CD8-positive, alpha-beta memory T cell (primary cell): ENCODE measurements around the gene LNX1. TPM values are rescaled to one million over a fixed set of nuclear protein-coding genes. Genes with fewer than 3 reads are reported as not detected.

Source experiments
- CTCF ChIA-PET: fragments of 350-600 bp; sonication (Branson Sonifier 250); formaldehyde crosslinking; loops from one replicate; lab custom pipeline; 2021; ENCODE audit warnings: antibody characterized with exemption; lab: Charles Lee
- POLR2A ChIA-PET: fragments of 350-600 bp; sonication (Branson Sonifier 250); formaldehyde crosslinking; loops from one replicate; lab custom pipeline; 2021; ENCODE audit warnings: antibody characterized with exemption; lab: Charles Lee
- DNase-seq, 5 donors: peaks; one replicate each; pipeline versions ENCODE4 v3.0.0 to v3.0.0-alpha.2; 2020 to 2022; ENCODE audit warnings: mixed read lengths in 1 of 5
- H3K27ac ChIP-seq: one replicate; pipeline ENCODE4 v1.7.0; 2013; ENCODE audit warnings: low read depth, mild to moderate bottlenecking, low read length, moderate library complexity
- H3K27me3 ChIP-seq: 2 replicates; pipeline ENCODE4 v1.7.0; 2013; ENCODE audit warnings: low read length, mild to moderate bottlenecking; ENCODE audit not compliant: insufficient read depth, poor library complexity, severe bottlenecking
- H3K36me3 ChIP-seq: 2 replicates; pipeline ENCODE4 v1.7.0; 2013; ENCODE audit warnings: mild to moderate bottlenecking, low read length, moderate library complexity; ENCODE audit not compliant: insufficient read depth
- H3K4me1 ChIP-seq: 2 replicates; pipeline ENCODE4 v1.7.0; 2013; ENCODE audit warnings: mild to moderate bottlenecking, low read length, moderate library complexity; ENCODE audit not compliant: insufficient read depth
- H3K4me3 ChIP-seq: 2 replicates; pipeline ENCODE4 v1.7.0; 2013; ENCODE audit warnings: mild to moderate bottlenecking, low read length
- H3K9me3 ChIP-seq: 2 replicates; pipeline ENCODE4 v1.7.0; 2013; ENCODE audit warnings: mild to moderate bottlenecking, low read length
- H3K27ac Mint-ChIP-seq, 8 donors: one replicate each; pipeline ENCODE4 v1.8.0; 2020 to 2021; ENCODE audit warnings: mixed read lengths in 8 of 8, mild to moderate bottlenecking in 6 of 8, inconsistent platforms in 3 of 8, moderate library complexity in 3 of 8
- H3K27me3 Mint-ChIP-seq, 2 donors: one replicate each; pipeline ENCODE4 v1.8.0; 2020 to 2021; ENCODE audit warnings: mixed read lengths in 2 of 2, mild to moderate bottlenecking in 1 of 2, moderate library complexity in 1 of 2
- H3K36me3 Mint-ChIP-seq, 3 donors: one replicate each; pipeline ENCODE4 v1.8.0; 2020 to 2021; ENCODE audit warnings: mixed read lengths in 3 of 3, inconsistent platforms in 1 of 3, mild to moderate bottlenecking in 1 of 3
- H3K4me1 Mint-ChIP-seq, 3 donors: one replicate each; pipeline ENCODE4 v1.8.0; 2020 to 2021; ENCODE audit warnings: mixed read lengths in 3 of 3, inconsistent platforms in 1 of 3, mild to moderate bottlenecking in 1 of 3
- H3K4me3 Mint-ChIP-seq, 7 donors: one replicate each; pipeline ENCODE4 v1.8.0; 2020 to 2021; ENCODE audit warnings: mixed read lengths in 7 of 7, mild to moderate bottlenecking in 6 of 7, moderate library complexity in 4 of 7, inconsistent platforms in 2 of 7
- H3K9me3 Mint-ChIP-seq, 5 donors: one replicate each; pipeline ENCODE4 v1.8.0; 2020 to 2022; ENCODE audit warnings: mixed read lengths in 5 of 5, mild to moderate bottlenecking in 3 of 5, moderate library complexity in 2 of 5, inconsistent platforms in 1 of 5
- polyA plus RNA-seq: library from polyadenylated mRNA; unstranded; fragments of 300-500 nt; fragmentation: Illumina TruSeq; gene quantifications from one replicate; pipeline ENCODE4 v1.2.3, GENCODE V29; 2021
- total RNA-seq, 2 experiments: library from RNA; stranded (reverse); gene quantifications; one replicate each; pipeline ENCODE4 v1.2.3, GENCODE V29; 2021

LNX1 gene
- total and polyA plus RNA-seq, 3 experiments from 2014 or later, result 0.30 TPM; not detected in 2

GRCh38 chr4:53589511-53589910, 1.8 kb downstream of the LNX1 start:
- H3K27ac Mint-ChIP-seq, result no peak overlapping the region
- H3K36me3 Mint-ChIP-seq, result no peaks in the 10 kb centered on the region
- Histone ChIP-seq H3K4me3 (no peak overlapping the region), H3K27me3 (no peaks in the 10 kb centered on the region), H3K9me3 (no peaks in the 10 kb centered on the region), H3K27ac (no peak overlapping the region), H3K36me3 (no peaks in the 10 kb centered on the region), H3K4me1 (no peaks in the 10 kb centered on the region)
- H3K4me3 Mint-ChIP-seq, result no peak overlapping the region
- H3K27me3 Mint-ChIP-seq, result peaks cover 15 to 52% of the 10 kb centered on the region in 2 donors
- POLR2A ChIA-PET, result no interaction called here
- peaks cover 5 to 12% (median 12%) of the 10 kb centered on the region in 3 donors for H3K4me1 Mint-ChIP-seq
- no peak for DNase-seq
- peaks cover 0 to 2% (median 0%) of the 10 kb centered on the region in 5 donors for H3K9me3 Mint-ChIP-seq
- CTCF ChIA-PET, result no interaction called here

DNA sequence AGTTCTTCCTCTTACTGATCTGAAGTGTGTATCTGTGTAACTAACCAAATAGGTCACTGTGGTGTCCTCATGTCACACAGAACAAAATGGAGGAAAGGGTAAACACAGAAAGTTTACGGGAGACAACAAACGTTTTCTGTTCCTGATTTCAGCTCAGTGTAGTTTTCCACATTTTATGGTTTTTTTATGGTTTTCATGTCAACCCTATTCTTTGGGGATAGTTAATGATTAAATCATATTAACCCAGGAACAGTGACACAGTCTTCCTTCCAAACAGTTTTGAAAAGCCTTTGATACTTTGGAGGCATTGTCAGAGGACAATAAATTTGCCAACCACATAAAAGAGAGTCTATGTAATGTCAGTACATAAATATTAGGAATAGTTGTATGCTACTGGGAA, 4.2 kb downstream of the LNX1 start:
- Histone ChIP-seq H3K4me3 (no peak overlapping the region), H3K27ac (no peak overlapping the region), H3K4me1 (no peaks in the 10 kb centered on the region), H3K9me3 (no peaks in the 10 kb centered on the region), H3K27me3 (no peaks in the 10 kb centered on the region), H3K36me3 (no peaks in the 10 kb centered on the region)
- no peaks in the 10 kb centered on the region for H3K36me3 Mint-ChIP-seq
- no peak overlapping the region for H3K27ac Mint-ChIP-seq
- H3K4me3 Mint-ChIP-seq, result no peak overlapping the region
- no peak for DNase-seq
- peaks cover 0 to 2% (median 0%) of the 10 kb centered on the region in 5 donors for H3K9me3 Mint-ChIP-seq
- peaks cover 5 to 12% (median 10%) of the 10 kb centered on the region in 3 donors for H3K4me1 Mint-ChIP-seq
- ChIA-PET POLR2A (no interaction called here), CTCF (no interaction called here)
- H3K27me3 Mint-ChIP-seq, result peaks cover 10 to 46% of the 10 kb centered on the region in 2 donors

GRCh38 chr4:53586121-53586816, 5.0 kb downstream of the LNX1 start:
- Mint-ChIP-seq H3K27ac (no peak overlapping the region), H3K9me3 (peaks cover 0 to 2% (median 0%) of the 10 kb centered on the region in 5 donors), H3K36me3 (no peaks in the 10 kb centered on the region), H3K4me3 (no peak overlapping the region), H3K27me3 (peaks cover 1 to 37% of the 10 kb centered on the region in 2 donors), H3K4me1 (peaks cover 0 to 5% (median 3%) of the 10 kb centered on the region in 3 donors)
- H3K27ac ChIP-seq, result no peak overlapping the region
- no peak overlapping the region for H3K4me3 ChIP-seq
- no peaks in the 10 kb centered on the region for H3K36me3 ChIP-seq
- POLR2A ChIA-PET, result no interaction called here
- DNase-seq, result no peak
- H3K27me3 ChIP-seq, result no peaks in the 10 kb centered on the region
- no peaks in the 10 kb centered on the region for H3K4me1 ChIP-seq
- no peaks in the 10 kb centered on the region for H3K9me3 ChIP-seq
- CTCF ChIA-PET, result no interaction called here

DNA sequence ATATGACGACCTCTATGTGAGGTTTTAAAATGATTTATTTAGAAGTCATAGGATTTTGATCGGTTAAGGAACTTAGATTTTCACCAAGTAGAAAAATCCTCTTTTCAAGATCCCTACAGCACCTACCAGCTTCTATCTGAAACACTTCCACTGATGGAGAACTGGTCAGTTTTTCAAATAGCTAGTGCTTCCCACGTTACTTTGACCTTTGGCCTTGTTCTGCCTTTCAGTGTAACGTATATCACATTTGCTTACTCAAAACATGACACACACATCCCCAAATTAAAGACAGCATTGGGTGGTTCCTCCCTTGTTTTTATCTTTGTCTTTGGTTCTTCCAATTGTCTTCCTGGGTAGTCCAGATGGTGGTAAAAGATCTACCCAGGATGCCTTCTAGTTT, 6.6 kb downstream of the LNX1 start:
- POLR2A ChIA-PET, result no interaction called here
- peaks cover 2 to 21% of the 10 kb centered on the region in 2 donors for H3K27me3 Mint-ChIP-seq
- H3K4me3 Mint-ChIP-seq, result no peak overlapping the region
- Histone ChIP-seq H3K4me3 (no peak overlapping the region), H3K36me3 (no peaks in the 10 kb centered on the region), H3K27me3 (no peaks in the 10 kb centered on the region), H3K9me3 (no peaks in the 10 kb centered on the region), H3K4me1 (no peaks in the 10 kb centered on the region), H3K27ac (no peak overlapping the region)
- no peaks in the 10 kb centered on the region for H3K4me1 Mint-ChIP-seq
- peaks cover 0 to 2% (median 0%) of the 10 kb centered on the region in 5 donors for H3K9me3 Mint-ChIP-seq
- no peak overlapping the region for H3K27ac Mint-ChIP-seq
- CTCF ChIA-PET, result no interaction called here
- no peak for DNase-seq
- no peaks in the 10 kb centered on the region for H3K36me3 Mint-ChIP-seq

DNA sequence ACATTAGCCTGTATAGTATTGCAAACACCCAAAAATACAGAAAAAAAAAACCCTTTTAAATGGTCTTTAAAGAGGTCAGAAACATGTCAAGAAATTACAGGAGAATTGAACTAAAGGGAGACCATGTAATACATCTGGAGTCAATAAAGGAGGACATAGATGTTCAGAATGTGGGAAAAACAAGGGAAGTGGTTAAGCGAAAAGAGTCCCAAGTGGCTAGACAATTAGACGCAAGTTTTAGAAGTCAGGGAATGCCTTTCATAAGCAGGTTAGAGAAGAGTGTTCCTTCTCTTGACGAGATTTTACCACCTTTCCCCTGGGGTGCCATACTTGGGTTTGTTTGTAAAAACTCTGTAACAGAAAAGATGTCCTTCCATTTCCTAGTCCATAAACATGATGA, 7.8 kb downstream of the LNX1 start:
- no peaks in the 10 kb centered on the region for H3K4me1 ChIP-seq
- H3K36me3 ChIP-seq, result no peaks in the 10 kb centered on the region
- H3K4me1 Mint-ChIP-seq, result no peaks in the 10 kb centered on the region
- H3K27ac ChIP-seq, result no peak overlapping the region
- no peak for DNase-seq
- H3K36me3 Mint-ChIP-seq, result no peaks in the 10 kb centered on the region
- H3K27me3 Mint-ChIP-seq, result peaks cover 2 to 17% of the 10 kb centered on the region in 2 donors
- no peak overlapping the region for H3K27ac Mint-ChIP-seq
- no peaks in the 10 kb centered on the region for H3K27me3 ChIP-seq
- H3K9me3 Mint-ChIP-seq, result no peaks in the 10 kb centered on the region
- H3K4me3 ChIP-seq, result no peak overlapping the region
- H3K4me3 Mint-ChIP-seq, result no peak overlapping the region
- ChIA-PET CTCF (no interaction called here), POLR2A (no interaction called here)
- H3K9me3 ChIP-seq, result no peaks in the 10 kb centered on the region

DNA sequence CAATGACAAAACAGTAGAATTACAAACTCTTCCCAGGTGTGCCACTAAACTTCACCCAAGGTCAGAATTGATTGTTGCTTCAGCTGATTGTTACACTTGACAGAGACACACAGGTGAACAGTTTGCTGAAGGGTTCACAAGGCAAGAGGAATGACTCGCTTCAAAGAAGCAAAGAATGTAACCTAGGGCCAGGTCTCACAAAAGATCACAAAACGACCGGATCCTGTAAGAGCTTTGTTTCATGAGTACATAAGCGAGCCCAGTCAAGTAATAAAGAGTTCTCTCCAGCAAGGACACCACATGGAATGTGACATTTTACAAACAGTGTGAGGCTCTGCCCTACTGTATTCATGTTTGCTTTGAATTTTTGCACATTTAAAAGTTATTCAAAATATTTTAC, 9.1 kb downstream of the LNX1 start:
- CTCF ChIA-PET, result no interaction called here
- no peaks in the 10 kb centered on the region for H3K9me3 ChIP-seq
- Mint-ChIP-seq H3K27me3 (peaks cover 2 to 7% of the 10 kb centered on the region in 2 donors), H3K4me1 (no peaks in the 10 kb centered on the region), H3K9me3 (no peaks in the 10 kb centered on the region), H3K36me3 (no peaks in the 10 kb centered on the region), H3K4me3 (no peak overlapping the region), H3K27ac (no peak overlapping the region)
- no peaks in the 10 kb centered on the region for H3K27me3 ChIP-seq
- H3K27ac ChIP-seq, result no peak overlapping the region
- POLR2A ChIA-PET, result no interaction called here
- no peak overlapping the region for H3K4me3 ChIP-seq
- DNase-seq, result no peak
- no peaks in the 10 kb centered on the region for H3K4me1 ChIP-seq
- no peaks in the 10 kb centered on the region for H3K36me3 ChIP-seq

- Mint-ChIP-seq H3K27ac (no peak overlapping the region), H3K36me3 (no peaks in the 10 kb centered on the region), H3K9me3 (no peaks in the 10 kb centered on the region), H3K4me3 (no peak overlapping the region), H3K4me1 (no peaks in the 10 kb centered on the region), H3K27me3 (peaks cover 2 to 7% of the 10 kb centered on the region in 2 donors)
- no peaks in the 10 kb centered on the region for H3K9me3 ChIP-seq
- no peak for DNase-seq
- no peaks in the 10 kb centered on the region for H3K4me1 ChIP-seq
- ChIA-PET CTCF (no interaction called here), POLR2A (no interaction called here)
- H3K27me3 ChIP-seq, result no peaks in the 10 kb centered on the region
- H3K4me3 ChIP-seq, result no peak overlapping the region
- no peaks in the 10 kb centered on the region for H3K36me3 ChIP-seq
- no peak overlapping the region for H3K27ac ChIP-seq
These were observed 11.0 kb downstream of the LNX1 start for GRCh38 chr4:53580274-53580673.

DNA sequence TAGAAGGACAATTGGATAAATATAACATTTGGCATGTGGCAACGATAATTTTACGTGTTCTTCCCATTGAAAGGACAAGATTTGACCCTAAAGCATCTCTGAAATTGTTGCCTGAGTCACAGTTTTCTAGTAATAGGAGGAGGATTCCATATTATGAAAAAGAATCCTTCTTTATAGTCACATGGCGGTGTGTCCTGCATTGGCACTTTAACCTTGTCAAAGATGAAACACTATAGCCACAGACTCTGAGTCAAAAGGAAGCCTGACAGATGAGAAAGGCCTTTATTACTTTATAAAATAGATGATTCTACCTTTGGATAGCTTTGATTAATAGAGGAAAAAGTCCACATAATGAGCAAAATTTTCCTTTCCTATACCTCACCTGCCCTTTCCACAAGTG, 11.5 kb downstream of the LNX1 start:
- no peak overlapping the region for H3K27ac Mint-ChIP-seq
- ChIA-PET POLR2A (no interaction called here), CTCF (no interaction called here)
- Histone ChIP-seq H3K4me3 (no peak overlapping the region), H3K27ac (no peak overlapping the region), H3K27me3 (no peaks in the 10 kb centered on the region), H3K4me1 (no peaks in the 10 kb centered on the region), H3K36me3 (no peaks in the 10 kb centered on the region), H3K9me3 (no peaks in the 10 kb centered on the region)
- H3K36me3 Mint-ChIP-seq, result no peaks in the 10 kb centered on the region
- no peaks in the 10 kb centered on the region for H3K4me1 Mint-ChIP-seq
- DNase-seq, result no peak
- no peaks in the 10 kb centered on the region for H3K9me3 Mint-ChIP-seq
- H3K4me3 Mint-ChIP-seq, result no peak overlapping the region
- peaks cover 2 to 7% of the 10 kb centered on the region in 2 donors for H3K27me3 Mint-ChIP-seq
